NCI-H1436 treated with DMSO at 0.1 percent for 48 hours (cell line): ENCODE data around the gene MCEE.
"Not testable (repeated sequence)": the region's sequence is repeated elsewhere in the genome, so short reads cannot be mapped to it uniquely, and the experiment has no call there.

Experiments used
- DNase-seq: peaks from one replicate; lab custom pipeline; 2025; lab: John Stamatoyannopoulos, UW

MCEE gene

DNA sequence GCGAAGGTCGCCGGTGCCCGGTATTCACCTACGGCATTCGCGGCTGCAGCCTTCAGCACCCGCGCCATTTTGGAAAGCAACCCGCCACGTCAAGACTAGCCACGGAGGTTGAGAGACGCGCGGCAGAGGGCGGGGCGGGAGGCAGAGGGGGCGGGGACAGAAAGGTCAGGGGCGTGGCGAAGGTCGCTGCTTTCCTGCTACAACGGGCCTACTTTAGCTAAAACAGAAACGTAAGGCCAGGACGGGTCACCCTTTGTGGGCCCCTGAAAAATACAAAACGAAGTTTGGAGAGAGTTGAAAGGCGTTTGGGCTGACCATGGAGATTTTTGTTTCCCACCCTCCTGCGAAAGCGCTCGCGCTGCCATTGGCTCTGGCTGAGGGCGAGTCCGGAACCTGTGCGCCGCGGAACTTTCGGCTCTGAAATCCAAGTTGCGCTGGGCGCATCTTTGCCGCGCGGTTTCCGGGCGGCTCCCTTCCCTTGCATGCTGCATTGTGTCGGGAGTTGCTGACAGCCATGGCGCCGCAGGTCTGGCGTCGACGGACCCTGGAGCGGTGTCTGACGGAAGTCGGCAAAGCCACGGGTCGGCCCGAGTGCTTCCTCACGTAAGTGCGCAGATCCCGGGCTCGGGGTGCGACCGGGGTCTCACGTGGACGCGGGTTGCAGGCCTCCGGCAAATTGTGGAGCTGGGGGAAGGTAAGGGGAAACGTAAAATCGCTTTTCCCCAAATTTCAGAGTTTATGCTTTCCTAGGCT is at the start of gene MCEE, which contains the start of gene MPHOSPH10:
MCEE (minus strand) TSS at position 78 of the 753 bp plus-strand sequence; CDS start at position 68, 10 bp downstream.
MPHOSPH10 (plus strand) TSS at position 483 of the 753 bp plus-strand sequence; CDS start at position 515, 32 bp downstream.
- peak; percentile 67 for DNase-seq

DNA sequence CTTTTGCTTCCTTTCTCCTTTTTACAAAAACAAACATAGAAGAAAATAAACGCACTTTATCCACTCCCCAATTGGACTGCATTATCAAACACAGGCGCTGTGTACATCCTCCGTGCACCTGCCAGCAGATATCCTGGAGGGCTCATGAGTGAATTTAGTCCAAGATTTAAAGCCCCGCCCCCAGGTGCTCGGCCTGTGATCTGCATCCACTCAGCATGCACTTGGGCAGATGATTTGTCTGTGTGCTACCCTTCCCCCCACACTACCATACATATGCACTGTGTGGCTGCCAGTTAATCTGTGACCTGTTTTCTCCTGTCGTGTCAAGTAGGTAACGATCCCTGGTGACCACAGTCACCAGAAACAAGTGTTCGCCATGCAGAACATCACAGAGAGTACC is 48.8 kb upstream of the MCEE start:
- DNase-seq, result peak; percentile 2

DNA sequence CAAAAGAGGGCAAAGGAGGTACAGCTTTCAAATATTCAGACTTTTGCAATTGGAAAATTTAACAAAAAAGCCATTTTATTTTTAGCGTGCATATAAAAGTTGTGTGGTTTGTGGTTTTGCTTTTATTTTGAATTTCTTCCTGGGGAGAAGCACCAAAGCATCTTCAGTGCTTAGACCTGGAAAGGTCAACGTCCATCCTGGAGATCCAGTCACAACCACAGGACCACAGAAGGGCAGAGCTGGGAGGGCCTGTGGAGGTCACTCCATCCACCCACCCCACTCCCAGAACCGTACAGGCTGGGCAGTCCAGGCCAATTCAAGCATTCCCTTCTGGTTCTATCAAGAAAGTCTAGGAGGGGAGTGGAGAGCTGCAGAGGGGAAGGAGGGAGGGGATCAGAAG is 44.2 kb upstream of the MCEE start:
- DNase-seq, result no peak

DNA sequence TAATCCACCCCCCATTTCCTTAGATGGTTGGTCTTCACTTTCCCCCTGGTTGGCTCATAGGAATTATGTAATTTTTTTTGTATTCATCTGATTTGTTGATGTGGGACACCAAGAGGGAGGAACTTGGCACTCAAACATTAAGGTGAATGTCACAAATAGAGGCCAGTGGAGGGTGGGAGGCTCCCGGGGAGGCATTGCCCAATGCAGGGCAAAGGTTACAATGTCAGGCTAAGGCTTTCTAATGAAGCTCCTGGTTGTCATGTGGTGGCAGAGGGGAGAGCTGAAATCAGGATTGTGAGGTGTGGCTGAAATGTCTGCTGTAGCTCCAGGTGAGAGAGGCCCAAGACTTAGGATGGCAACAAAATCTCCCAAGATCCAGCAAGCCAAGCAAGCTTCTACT is 43.1 kb upstream of the MCEE start:
- DNase-seq, result no peak

DNA sequence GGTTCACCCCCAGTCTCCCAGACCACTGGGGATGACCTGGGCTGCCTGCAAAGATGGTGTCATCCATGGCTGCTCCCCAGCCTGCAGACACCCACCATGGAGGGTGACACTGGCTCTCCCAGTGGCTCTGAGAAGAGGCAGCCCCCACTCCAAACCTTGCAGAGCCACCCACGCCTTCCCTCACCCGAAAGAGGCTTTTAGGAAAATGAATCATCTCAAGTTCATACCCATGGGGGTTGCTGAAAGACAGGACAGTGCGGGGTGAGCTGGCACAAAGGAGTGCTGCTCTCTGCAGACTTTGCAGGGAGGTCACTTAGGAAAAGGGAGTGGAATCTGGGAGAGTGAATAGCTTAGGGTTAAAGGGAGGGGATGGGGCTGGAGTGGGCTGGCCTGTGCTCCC is 36.8 kb upstream of the MCEE start:
- no peak for DNase-seq

DNA sequence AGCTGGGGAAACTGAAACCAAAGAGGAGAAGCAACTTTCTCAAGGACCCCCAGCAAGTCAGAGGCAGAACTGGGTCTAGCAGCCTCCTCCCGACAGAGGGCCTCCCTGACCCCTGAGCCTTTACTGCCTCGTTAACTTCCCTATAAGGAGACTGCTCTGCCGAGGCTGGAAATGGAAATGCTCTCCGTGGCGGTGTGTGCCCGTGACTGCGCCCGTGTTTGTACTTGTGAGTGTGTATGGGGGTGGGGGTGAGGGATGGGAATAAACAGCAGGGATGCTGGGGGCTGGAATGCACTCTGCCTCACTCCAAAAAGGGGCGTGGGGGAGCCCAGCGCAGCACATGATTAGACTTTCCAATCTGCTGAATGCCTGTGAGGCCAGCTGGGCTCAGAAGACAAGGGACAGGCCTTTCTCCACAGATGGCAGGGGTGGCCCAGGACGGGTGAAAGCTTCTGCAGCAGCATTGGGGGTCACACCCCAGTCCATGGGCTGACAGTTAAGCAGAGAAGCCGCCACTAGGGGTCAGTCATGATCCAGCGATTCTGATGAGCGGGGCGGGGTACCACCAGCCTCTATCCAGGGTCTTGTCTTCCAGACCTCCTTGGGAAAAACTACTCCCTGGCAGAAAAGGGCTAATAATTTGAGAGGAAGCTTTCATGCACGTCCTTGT is 27.2 kb upstream of the MCEE start:
- DNase-seq, result no peak

DNA sequence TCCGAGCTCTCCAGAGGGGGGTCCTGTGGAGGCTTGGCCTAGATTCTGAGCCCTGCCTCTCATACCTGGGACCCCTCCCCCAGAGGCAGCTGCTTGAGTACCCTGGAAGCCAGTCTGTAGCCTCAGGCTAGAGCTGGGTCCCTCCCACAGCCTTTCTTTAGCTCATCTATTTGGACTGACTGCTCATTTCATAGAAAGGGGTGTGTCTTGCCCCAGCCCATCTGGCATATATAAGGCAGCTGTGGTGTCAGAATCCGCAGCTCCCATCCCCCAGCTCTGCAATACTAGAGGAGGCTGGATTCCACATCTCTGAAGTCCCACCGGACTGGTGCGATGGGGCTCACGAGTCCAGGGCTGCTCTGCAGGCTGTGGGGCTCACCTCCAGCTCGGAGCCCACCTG is 26.5 kb upstream of the MCEE start:
- DNase-seq, result peak; percentile 8

DNA sequence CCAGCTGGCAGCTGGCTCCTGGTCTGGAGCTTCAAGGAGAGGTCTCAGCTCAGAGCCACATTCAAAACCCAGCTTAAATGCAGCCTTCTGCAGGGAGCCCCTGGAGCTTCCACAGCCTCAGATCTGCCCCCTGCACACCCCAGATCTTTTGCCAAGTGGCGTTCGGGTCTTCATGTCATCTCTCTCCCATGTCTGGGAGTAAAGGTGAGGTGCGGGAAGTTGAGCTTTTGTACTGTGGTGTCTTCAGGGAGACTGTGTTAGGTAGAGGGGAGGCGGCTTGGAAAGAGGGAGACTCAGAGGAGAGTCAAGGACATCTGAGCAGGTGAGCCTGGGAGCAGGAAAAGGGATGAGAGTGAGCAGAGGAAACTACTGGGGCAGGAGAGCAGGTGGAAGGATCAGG is 25.8 kb upstream of the MCEE start:
- no peak for DNase-seq

DNA sequence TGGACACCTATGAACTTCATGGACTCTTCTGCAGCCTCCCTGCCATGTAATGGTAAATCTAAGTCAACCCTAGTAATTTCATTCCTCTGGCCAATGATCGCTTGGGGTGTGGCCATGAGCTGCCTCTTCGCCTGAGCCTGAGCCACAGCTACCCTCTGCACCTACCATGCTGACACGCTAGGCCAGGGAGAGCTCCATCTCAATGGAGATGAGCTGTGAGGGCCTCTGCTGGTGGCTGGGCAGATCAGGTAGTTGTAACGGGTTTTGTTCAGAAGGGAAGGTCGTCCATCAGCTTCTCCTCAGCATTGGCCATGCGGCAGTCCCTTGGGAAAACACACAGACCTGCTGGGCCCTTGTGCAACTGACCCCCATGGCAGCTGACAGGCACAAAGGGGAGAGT is 24.8 kb upstream of the MCEE start:
- no peak for DNase-seq

DNA sequence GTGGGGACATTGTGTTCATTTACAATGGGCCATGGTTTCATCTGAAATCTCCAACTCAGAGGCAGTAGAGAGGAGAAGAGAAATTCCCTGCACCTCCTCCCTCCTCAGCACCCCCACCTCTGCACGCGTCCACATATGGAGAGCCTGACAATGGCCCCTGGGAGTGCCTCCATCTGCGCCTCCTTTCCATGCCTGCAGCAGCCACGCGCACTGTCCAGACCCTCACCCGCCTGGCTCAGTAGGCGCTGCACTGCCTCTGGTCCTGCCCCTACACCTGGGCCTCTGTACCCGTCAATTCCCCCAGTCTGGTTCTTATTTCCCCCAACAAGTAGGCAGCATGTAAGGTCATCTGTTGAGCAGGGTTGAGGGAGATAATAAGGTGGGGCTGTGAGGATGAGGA is 24.2 kb upstream of the MCEE start:
- no peak for DNase-seq

DNA sequence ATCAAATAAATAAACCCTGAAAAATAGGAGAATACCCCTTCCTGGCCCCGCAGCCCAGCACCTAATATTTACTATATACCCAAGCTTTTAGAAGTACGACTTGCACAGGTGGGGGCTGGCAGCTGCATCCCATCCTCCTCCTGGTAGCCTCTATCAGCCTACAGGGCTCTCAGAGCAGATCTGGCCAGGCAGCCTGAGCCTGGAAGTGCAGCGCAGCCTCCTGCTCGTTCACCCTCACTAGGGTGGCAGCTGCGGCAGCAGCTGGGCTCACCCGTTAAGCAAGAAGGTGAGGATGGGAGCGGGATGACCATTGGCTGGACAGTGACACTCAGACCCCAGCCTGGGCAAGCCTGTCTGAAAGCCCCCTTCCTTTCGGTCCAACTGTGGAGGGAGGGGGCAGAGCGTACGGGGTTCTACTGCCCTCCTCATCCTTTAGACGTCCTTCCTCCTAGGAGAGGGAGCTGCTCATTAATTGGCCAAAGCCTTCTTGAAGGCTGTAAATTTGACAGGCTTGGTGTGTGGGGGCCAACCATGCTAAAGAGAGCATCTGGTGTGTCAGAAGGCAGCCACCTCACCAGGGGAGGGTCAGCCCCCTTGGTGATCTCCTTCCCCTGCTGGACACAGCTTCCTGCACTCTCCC is 23.7 kb upstream of the MCEE start:
- no peak for DNase-seq

DNA sequence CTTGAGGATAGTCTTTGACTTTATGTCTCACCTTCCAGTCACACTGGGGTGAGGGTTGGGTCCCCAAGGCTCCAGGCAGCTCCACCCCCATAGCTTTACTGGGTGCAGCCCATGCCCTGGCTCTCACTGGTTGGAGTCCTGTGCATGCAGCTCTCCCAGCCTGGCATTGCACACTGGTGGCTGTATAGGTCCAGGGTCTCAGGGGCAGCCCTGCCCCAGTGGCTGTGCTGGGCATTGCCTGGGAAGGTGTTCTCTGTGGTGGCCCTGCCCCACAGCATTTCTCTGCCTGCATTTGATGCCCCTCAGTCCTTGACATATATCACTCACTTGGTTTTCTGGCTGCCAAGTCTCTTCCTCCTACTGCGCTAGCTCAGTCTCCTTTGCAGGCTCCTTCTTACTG is 21.6 kb upstream of the MCEE start:
- DNase-seq, result no peak

DNA sequence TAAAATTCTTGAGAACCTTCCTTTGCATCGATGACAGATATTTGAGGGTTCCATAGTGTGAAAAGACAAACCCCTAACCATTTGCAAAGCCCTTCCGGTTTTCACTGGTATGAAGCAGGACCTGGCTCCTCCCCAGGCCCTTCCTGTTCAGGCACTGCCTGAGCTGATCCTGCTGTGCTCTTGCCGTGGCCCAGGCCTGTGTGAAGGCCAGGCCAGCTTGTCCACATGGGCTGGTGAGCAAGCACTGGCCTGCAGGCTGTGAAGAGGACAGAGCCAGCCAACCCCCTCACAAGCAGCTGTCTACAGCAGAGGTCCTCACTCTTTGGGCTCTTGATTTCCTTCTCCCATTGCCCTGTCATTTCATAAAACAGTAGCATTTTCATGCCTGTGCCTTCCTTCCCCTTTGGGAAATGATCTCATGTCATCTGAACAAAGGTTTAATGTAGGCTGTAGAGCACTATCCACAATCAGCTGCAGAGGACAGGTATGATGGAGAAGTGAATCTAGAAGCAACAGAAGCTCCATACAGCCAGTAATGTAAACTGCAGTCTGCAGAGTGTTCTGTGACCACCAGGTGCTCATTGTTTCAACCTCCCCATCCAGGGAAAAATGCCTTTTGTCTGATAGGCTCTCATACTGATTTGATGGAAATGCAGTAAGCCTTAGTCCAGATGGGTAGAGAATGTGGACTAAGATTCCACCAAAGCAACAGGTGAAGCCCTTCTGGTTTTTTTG is 20.2 kb upstream of the MCEE start:
- no peak for DNase-seq

DNA sequence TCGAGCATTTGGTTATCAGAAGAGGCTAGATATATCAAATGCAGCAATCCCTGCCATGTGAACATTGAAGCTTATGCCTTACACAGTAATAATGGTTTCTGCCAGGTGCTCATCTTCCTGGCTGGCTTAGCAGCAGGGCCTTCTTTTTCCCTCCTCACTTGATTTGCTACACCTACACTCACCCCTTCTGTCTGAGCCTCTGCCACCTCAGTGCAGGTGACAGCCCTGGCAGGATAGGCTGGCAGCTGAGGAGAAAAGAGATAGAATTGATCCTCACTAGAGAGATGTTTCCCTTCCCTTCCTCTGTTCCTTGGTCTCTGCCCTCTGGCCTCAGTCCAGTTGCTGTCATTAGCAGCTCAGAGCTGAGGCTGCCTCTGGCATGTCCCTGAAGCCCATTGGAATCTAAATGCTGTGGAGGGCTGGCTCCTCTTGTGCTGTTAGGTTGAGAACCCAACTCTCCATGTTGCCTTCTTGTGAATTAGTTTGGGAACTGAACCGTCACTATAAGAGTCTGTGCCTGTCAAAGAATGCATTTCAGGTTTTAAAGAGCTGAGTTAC is 18.6 kb upstream of the MCEE start:
- DNase-seq, result no peak

DNA sequence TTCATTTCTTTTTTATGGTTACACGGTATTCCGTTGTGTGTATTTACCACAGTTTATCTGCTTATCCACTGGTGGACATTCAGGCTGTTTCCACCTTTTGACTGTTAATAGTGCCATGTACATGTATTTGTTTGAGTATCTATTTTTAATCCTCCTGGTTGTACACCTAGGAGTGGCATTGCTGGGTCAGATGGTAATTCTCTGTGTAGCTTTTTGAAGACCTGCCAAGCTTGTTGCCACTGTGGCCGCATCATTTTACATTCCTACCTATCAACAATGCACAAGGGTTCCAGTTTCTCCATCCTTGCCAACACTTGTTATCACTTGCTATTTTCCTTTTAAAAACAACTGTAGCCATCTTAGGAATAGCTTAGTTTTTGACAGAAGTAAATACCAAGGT is 13.8 kb upstream of the MCEE start:
- DNase-seq, result no peak

DNA sequence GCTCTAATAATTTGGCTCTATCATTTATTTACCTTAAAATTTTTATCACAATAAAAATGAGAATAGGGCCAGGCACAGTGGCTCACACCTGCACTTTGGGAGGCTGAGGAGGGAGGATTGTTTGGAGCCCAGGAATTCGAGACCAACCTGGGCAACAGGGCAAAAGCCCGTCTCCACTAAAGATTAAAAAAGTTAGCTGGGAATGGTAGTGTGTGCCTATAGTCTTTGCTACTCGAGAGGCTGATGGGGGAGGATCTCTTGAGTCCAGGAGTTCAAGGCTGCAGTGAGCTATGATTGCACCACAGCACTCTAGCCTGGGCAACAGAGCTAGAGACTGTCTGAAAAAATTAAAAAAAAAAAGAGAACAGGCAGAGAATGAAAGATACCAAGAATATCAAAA is 6.1 kb upstream of the MCEE start:
- no peak for DNase-seq

DNA sequence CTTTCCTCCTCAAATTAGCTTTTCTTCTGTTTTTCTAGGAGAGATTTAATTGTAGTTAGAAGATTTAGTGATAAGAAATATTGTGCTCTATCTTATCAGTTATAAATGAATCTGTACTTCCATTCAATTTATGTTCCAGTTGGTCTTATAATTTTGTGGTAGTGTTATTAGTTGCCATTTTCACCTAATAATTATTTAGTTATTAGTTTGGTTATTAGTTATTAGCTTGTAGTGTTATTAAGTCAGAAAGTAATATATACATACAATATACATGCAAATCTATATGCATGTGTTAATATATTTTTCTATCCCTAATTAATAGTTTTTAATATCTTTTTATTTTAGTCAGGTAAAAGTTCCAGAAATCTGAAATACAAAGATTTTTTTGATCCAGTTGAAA is 3.6 kb upstream of the MCEE start:
- no peak for DNase-seq

DNA sequence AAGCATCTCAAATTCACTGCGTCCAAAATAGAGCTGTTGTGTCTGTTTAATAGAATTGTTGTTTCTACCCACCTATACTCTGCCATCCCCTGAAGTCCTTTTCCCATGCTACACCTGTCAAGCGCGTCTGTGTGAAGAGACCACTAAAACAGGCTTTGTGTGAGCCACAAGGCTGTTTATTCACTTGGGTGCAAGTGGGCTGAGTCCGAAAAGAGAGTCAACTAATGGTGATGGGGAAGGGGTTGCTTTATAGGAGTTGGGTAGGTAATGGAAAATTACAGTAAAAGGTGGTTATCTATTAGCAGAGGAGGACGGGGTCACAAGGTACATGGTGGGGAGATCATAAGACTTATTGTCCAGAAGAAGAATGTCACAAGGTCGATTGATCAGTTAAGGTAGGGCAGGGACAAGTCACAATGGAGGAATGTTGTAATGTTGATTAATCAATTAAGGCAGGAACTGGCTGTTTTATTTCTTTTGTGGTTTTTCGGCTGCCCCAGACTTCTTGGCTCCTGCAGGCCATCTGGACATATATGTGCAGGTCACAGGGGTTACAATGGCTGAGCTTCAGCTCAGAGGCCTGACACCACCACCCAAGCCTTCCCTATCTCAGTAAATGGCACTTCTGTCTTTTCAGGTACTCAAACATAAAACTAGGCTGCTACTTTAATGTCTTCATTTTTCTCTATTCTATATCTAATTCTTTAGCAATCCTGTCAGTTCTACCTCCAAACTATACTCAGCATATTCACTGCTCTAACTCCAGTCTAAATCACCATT is 1.5 kb upstream of the MCEE start:
- not testable (repeated sequence) for DNase-seq

DNA sequence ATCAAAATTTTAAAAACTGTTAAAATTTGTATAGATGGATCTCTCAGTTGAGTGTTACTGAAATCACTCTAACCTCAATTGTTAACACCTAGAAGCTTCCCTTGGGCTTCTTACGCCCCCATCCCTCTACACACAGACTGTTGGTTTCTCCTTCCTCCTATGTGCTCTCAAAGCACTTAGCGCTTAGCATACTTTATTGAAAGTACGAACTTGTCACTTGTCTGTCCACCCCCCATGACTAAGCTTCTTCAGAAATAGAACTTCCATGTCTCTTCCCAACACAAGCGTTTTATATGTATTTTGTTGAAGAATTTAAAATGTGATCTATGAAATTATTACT is 846 bp upstream of the MCEE start:
- DNase-seq, result no peak

DNA sequence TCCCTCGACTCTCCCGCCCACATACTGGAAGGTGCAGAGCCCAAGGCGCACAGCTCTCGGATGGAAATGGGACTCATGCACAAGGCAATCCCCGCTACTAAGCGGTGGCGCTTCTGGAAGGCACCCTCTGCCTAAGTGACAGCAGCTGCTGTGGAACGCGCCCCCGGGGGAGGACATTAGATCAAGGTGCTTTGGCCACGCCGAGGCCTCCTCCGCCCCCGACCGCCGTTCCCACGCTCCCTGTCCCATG is 202 bp downstream of the MCEE start:
- DNase-seq, result no peak

DNA sequence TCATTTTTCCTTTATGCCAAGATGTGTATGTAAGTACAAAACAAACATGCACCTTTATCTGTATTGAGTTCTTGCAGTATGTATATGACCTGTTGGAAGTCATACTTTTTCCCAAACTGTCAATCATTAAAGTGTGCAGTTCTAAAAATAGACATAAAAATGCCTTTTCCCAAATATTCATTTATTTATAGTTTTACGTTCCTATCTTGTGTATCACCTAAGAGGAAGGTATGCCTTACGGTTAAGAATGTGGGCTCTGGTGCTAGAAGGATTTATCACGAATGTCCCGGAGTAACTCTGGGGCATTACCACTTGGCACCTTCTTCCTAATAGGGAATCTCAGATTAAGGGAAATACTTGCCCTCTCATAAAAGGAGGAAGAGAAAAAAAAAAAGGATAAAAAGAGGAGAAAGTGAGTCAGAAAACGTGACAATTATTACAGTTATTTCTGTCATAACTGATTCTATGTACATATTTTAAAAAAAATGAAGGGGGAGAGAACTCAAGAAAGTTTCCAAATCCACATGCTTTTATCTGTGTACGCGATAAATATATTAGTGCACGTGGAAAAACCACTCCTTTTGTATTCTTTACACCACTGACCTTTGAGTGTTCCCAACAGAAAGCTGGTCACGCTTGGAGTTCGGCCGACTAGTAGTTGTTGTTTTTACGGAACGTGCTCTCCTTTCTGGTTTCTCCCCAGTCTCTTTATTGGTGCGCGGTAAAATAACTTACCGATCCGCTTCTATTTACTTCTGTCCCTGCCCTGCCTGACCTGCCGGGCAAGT is 721 bp downstream of the MCEE start:
- no peak for DNase-seq
